Fibroblast of lung (primary cell): ENCODE measurements around the gene SPNS3.

Experiments used
- CTCF ChIP-seq, 2 donors: IDR thresholded peaks in 1 of 2; conservative IDR thresholded peaks in 1 of 2; 1 replicate in 1 of 2; 2 replicates in 1 of 2; pipeline ENCODE4 v1.5.1; 2011 to 2012; ENCODE audit warnings: low read length in 2 of 2, control low read depth in 1 of 2, inconsistent platforms in 1 of 2, low read depth in 1 of 2, mild to moderate bottlenecking in 1 of 2
- EZH2 ChIP-seq: IDR thresholded peaks from 2 replicates; pipeline ENCODE4 v1.5.1; 2012; ENCODE audit warnings: low read length, control low read depth, mild to moderate bottlenecking; ENCODE audit errors: missing control alignments

- TF ChIP-seq CTCF (conservative IDR thresholded peaks at IDR 0.05 in 1 of 2, IDR thresholded peaks at IDR 0.05 in 1 of 2; ENCODE audit: low read depth in 1 of 2, low read length in 2 of 2) (no peak), EZH2 (no peak)
Measured at GRCh38 chr17:4511199-4511932, 77.6 kb downstream of the SPNS3 start.
